Activated CD8-positive, alpha-beta memory T cell treated with anti-CD3 and anti-CD28 coated beads, Interleukin-2, amount 10 ng/mL, durations not matched to agents 7 days and 5 days (primary cell): ENCODE measurements around the gene ROR1. TPM values are rescaled to one million over a fixed set of nuclear protein-coding genes. Genes with fewer than 3 reads are reported as not detected.

ENCODE experiments used
- ATAC-seq: fragments of 150-1000 bp; cut with Tn5 transposase; one replicate; pipeline ENCODE4 v1.10.0; 2021; ENCODE audit warnings: moderate library complexity
- CTCF ChIA-PET: fragments of 350-600 bp; sonication (Branson Sonifier 250); formaldehyde crosslinking; loops from one replicate; lab custom pipeline; 2021; ENCODE audit warnings: antibody characterized with exemption; lab: Charles Lee
- DNase-seq: peaks from one replicate; pipeline ENCODE4 v3.0.0-alpha.2; 2020
- H3K27ac Mint-ChIP-seq: one replicate; pipeline ENCODE4 v1.8.0; 2021; ENCODE audit warnings: mild to moderate bottlenecking, mixed read lengths
- H3K27me3 Mint-ChIP-seq: one replicate; pipeline ENCODE4 v1.8.0; 2021; ENCODE audit warnings: mixed read lengths
- H3K36me3 Mint-ChIP-seq: one replicate; pipeline ENCODE4 v1.8.0; 2021; ENCODE audit warnings: mild to moderate bottlenecking, mixed read lengths
- H3K4me1 Mint-ChIP-seq: one replicate; pipeline ENCODE4 v1.8.0; 2021; ENCODE audit warnings: mixed read lengths
- H3K4me3 Mint-ChIP-seq: one replicate; pipeline ENCODE4 v1.8.0; 2021; ENCODE audit warnings: mild to moderate bottlenecking, moderate library complexity, mixed read lengths
- H3K9me3 Mint-ChIP-seq: one replicate; pipeline ENCODE4 v1.8.0; 2022; ENCODE audit warnings: low read depth, mixed read lengths
- total RNA-seq, 2 experiments: library from RNA; stranded (reverse); gene quantifications; one replicate each; pipeline ENCODE4 v1.2.3, GENCODE V29; 2021

ROR1 gene
- total RNA-seq, 2 experiments from 2014 or later = not detected

DNA sequence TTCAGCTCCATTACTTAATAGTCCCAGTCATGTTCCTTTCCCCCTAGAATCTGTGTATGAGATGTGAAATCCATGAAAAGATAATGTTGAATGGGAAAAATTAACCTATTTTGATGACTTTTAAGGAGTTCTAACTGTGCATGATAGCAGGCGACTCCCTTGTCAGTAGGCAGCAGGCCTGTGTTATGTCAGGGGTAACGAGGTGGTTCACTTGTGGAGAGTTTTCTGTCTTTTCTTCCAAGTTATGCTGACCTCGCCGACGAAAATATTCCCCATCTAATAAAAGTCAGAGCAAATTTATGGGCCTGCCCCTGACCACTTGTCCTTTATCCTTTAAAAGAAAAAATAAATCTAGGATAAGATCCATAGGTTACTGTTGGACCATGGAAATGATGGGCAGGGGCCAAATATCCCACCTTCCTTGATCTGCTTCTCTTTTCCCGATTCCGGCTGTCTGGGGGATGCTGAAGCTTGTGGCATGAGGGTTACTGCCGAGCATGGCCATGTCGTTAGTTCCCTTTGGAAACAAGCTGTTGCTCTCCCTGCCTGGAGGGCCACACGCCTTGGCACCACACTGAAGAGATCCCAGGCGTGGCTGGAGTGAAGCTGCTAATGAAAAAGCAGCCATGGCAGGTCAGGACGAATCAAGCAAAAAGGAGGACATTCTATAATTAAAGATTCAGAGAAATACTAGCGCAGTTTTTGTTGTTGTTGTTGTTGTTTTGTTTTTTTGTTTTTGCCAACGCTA lies 93.8 kb downstream of the ROR1 start:
- Mint-ChIP-seq H3K36me3 (no peaks in the 10 kb centered on the region), H3K4me1 (no peaks in the 10 kb centered on the region), H3K27me3 (peaks cover 2% of the 10 kb centered on the region), H3K27ac (no peak overlapping the region), H3K9me3 (no peaks in the 10 kb centered on the region), H3K4me3 (no peak overlapping the region)
- CTCF ChIA-PET = no interaction called here
- DNase-seq (no peak), ATAC-seq (no peak)

- Mint-ChIP-seq H3K4me1 (no peaks in the 10 kb centered on the region), H3K27me3 (peaks cover 2% of the 10 kb centered on the region), H3K27ac (no peak overlapping the region), H3K9me3 (no peaks in the 10 kb centered on the region), H3K36me3 (no peaks in the 10 kb centered on the region), H3K4me3 (no peak overlapping the region)
- ATAC-seq (no peak), DNase-seq (no peak)
- CTCF ChIA-PET = no interaction called here
Measured at GRCh38 chr1:63868268-63868781, 94.5 kb downstream of the ROR1 start.

DNA sequence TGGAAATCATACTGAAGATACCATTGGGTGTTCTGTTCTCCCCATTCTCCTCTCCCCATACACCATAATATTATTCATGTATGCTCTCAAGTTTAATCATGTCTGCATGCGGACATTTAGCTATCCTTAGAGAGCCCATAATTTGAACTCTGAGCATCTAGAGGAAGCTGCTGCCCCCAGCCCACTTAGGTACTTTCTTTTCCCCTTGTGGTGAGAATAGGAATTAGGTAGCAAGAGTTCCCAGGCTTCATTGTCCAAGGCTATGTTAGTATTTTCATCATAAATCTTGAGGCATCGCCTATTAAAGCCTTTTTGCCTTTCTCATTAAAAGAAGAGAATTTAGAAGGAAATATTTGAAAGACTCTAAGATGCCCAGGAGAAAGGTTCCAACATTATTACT lies 96.3 kb downstream of the ROR1 start:
- H3K27me3 Mint-ChIP-seq = peaks cover 2% of the 10 kb centered on the region
- no peaks in the 10 kb centered on the region for H3K9me3 Mint-ChIP-seq
- H3K4me3 Mint-ChIP-seq = no peak overlapping the region
- CTCF ChIA-PET = no interaction called here
- ATAC-seq (no peak), DNase-seq (no peak)
- H3K4me1 Mint-ChIP-seq = no peaks in the 10 kb centered on the region
- H3K27ac Mint-ChIP-seq = no peak overlapping the region
- H3K36me3 Mint-ChIP-seq = no peaks in the 10 kb centered on the region

GRCh38 chr1:63871463-63871862 lies 97.6 kb downstream of the ROR1 start:
- Mint-ChIP-seq H3K4me3 (no peak overlapping the region), H3K27me3 (peaks cover 9% of the 10 kb centered on the region)
- CTCF ChIA-PET = no interaction called here

DNA sequence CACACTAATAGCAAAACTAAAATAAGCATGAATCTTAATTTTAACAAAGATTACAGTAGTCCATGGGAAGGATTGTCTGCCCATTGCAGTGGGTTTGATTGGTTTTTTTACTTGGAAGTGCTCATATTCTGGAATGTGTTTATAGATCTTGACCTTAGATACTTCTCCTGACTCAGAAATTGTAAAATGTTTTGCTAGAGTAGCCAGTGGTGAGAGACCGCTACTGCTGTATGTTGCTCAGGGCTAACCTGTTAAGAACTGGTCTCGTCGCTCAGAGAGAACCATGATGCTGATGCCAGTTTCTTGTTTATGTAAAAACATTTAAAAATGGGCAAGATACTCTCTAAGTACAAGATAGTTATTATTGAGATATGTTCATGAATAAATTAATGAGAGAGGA lies 99.9 kb downstream of the ROR1 start:
- CTCF ChIA-PET = no interaction called here
- Mint-ChIP-seq H3K27me3 (peaks cover 12% of the 10 kb centered on the region), H3K4me3 (no peak overlapping the region), H3K9me3 (no peaks in the 10 kb centered on the region), H3K36me3 (no peaks in the 10 kb centered on the region), H3K27ac (no peak overlapping the region), H3K4me1 (no peaks in the 10 kb centered on the region)
- no peak for ATAC-seq
- DNase-seq = no peak

More at GRCh38 chr1:63871463-63871862, 97.6 kb downstream of the ROR1 start:
- no peaks in the 10 kb centered on the region for H3K36me3 Mint-ChIP-seq
- no peaks in the 10 kb centered on the region for H3K4me1 Mint-ChIP-seq
- no peak overlapping the region for H3K27ac Mint-ChIP-seq
- ATAC-seq (no peak), DNase-seq (no peak)
- H3K9me3 Mint-ChIP-seq = no peaks in the 10 kb centered on the region

DNA sequence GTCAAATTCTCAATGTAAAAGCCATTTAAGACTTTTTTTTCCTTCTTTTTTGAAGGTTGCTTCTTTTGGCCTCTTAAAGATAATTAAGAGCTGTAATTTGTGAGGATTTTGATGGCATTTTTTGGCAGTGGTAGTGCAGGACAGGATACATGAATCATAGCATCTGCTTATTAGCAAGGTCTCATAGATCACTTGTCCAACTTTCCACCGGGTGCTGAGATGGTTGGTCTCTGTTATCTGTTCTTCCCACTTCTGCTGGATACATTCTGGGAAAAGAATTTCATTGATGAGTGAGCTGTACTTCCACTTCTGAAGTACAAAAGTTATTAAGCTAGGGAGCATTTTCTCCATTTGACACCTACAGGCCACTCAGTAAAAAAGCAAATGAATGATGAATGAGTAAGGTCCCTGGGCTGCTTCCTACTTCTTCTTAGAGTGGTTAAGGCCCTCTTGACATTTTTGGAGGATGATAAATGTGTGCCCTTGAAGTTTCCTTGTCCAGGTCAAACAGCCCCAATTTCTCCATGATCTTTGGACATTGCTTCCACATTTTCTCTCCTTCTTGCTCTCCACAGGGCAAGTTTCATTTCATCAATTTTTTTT lies 100.6 kb downstream of the ROR1 start:
- no peaks in the 10 kb centered on the region for H3K4me1 Mint-ChIP-seq
- DNase-seq (no peak), ATAC-seq (no peak)
- peaks cover 12% of the 10 kb centered on the region for H3K27me3 Mint-ChIP-seq
- no peak overlapping the region for H3K27ac Mint-ChIP-seq
- no peak overlapping the region for H3K4me3 Mint-ChIP-seq
- H3K36me3 Mint-ChIP-seq = no peaks in the 10 kb centered on the region
- H3K9me3 Mint-ChIP-seq = no peaks in the 10 kb centered on the region
- CTCF ChIA-PET = no interaction called here

- DNase-seq = no peak
- no peaks in the 10 kb centered on the region for H3K4me1 Mint-ChIP-seq
- H3K27me3 Mint-ChIP-seq = peaks cover 12% of the 10 kb centered on the region
- H3K36me3 Mint-ChIP-seq = no peaks in the 10 kb centered on the region
- CTCF ChIA-PET = no interaction called here
- H3K27ac Mint-ChIP-seq = no peak overlapping the region
- no peaks in the 10 kb centered on the region for H3K9me3 Mint-ChIP-seq
- ATAC-seq = no peak
- H3K4me3 Mint-ChIP-seq = no peak overlapping the region
Measured at GRCh38 chr1:63875636-63876035, 101.8 kb downstream of the ROR1 start.

GRCh38 chr1:63877021-63877767 lies 103.4 kb downstream of the ROR1 start:
- ATAC-seq = no peak

DNA sequence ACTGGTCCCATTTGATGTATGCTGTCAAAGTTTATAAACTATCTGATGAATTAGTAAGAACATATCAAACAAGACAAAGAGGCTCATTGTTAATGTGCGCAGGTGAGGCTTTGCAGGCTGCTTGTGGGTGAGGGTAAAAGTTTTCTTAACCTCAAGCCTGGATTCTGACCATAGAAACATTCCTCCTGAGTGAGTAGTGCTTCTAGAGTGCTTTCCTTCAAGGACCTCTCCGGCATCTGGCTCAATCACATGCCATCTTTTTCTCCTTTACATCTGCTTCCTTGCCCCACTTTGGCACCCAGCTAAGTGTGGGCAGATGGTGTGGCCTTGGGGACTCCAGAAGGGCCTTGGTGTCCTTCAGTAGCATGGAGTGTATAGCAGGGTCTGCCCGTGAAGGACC lies 104.0 kb downstream of the ROR1 start:
- DNase-seq (no peak), ATAC-seq (no peak)
- H3K4me1 Mint-ChIP-seq = no peaks in the 10 kb centered on the region
- H3K27me3 Mint-ChIP-seq = peaks cover 10% of the 10 kb centered on the region
- no peaks in the 10 kb centered on the region for H3K36me3 Mint-ChIP-seq
- H3K27ac Mint-ChIP-seq = no peak overlapping the region
- H3K9me3 Mint-ChIP-seq = no peaks in the 10 kb centered on the region
- H3K4me3 Mint-ChIP-seq = no peak overlapping the region
- CTCF ChIA-PET = no interaction called here

More at GRCh38 chr1:63877021-63877767, 103.4 kb downstream of the ROR1 start:
- H3K4me1 Mint-ChIP-seq = no peaks in the 10 kb centered on the region
- CTCF ChIA-PET = no interaction called here
- H3K9me3 Mint-ChIP-seq = no peaks in the 10 kb centered on the region
- H3K36me3 Mint-ChIP-seq = no peaks in the 10 kb centered on the region
- peaks cover 10% of the 10 kb centered on the region for H3K27me3 Mint-ChIP-seq
- no peak overlapping the region for H3K27ac Mint-ChIP-seq
- DNase-seq = no peak
- no peak overlapping the region for H3K4me3 Mint-ChIP-seq

DNA sequence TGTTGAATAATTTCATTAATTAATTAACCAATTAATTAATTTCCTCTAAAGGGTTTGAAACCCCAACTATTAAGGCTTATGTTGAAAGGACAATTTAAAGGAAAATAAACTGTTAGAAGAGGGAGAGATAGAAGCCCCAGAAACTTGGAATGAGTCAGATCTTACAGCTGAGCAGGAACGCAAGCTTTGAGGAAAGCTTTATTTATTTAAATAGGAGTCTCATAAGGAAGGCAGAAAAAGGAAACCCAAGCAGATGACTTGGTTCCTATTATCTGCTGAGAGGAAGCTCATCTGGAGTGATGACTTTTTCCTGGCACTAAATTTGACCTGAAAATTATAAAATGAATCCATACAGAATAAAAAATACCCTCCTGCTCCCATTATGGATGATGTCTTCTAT lies 105.1 kb downstream of the ROR1 start:
- peaks cover 10% of the 10 kb centered on the region for H3K27me3 Mint-ChIP-seq
- CTCF ChIA-PET = no interaction called here
- no peak for DNase-seq
- no peaks in the 10 kb centered on the region for H3K36me3 Mint-ChIP-seq
- H3K4me3 Mint-ChIP-seq = no peak overlapping the region
- ATAC-seq = no peak
- no peaks in the 10 kb centered on the region for H3K4me1 Mint-ChIP-seq
- no peak overlapping the region for H3K27ac Mint-ChIP-seq
- no peaks in the 10 kb centered on the region for H3K9me3 Mint-ChIP-seq

- H3K36me3 Mint-ChIP-seq = no peaks in the 10 kb centered on the region
- CTCF ChIA-PET = no interaction called here
- H3K27ac Mint-ChIP-seq = no peak overlapping the region
- H3K27me3 Mint-ChIP-seq = peaks cover 6% of the 10 kb centered on the region
- ATAC-seq (no peak), DNase-seq (no peak)
- no peak overlapping the region for H3K4me3 Mint-ChIP-seq
- no peaks in the 10 kb centered on the region for H3K4me1 Mint-ChIP-seq
- H3K9me3 Mint-ChIP-seq = no peaks in the 10 kb centered on the region
Measured at GRCh38 chr1:63880958-63881576, 107.2 kb downstream of the ROR1 start.

- Mint-ChIP-seq H3K9me3 (no peaks in the 10 kb centered on the region), H3K27ac (no peak overlapping the region), H3K4me3 (no peak overlapping the region), H3K36me3 (no peaks in the 10 kb centered on the region), H3K27me3 (peaks cover 3% of the 10 kb centered on the region), H3K4me1 (no peaks in the 10 kb centered on the region)
- DNase-seq (no peak), ATAC-seq (no peak)
- CTCF ChIA-PET = no interaction called here
Measured at GRCh38 chr1:63882048-63882704, 108.4 kb downstream of the ROR1 start.
